Stimulated activated CD4-positive, alpha-beta T cell treated with anti-CD3 and anti-CD28 coated beads, Interleukin-4, amount 100 ng/mL, for 1 hour (primary cell): ENCODE measurements around the gene TGM2.
"Not testable (repeated sequence)": the region's sequence is repeated elsewhere in the genome, so short reads cannot be mapped to it uniquely, and the experiment has no call there.

Experiments used
- DNase-seq: peaks from one replicate; pipeline ENCODE4 v3.0.0-alpha.2; 2020

The TGM2 gene

DNA sequence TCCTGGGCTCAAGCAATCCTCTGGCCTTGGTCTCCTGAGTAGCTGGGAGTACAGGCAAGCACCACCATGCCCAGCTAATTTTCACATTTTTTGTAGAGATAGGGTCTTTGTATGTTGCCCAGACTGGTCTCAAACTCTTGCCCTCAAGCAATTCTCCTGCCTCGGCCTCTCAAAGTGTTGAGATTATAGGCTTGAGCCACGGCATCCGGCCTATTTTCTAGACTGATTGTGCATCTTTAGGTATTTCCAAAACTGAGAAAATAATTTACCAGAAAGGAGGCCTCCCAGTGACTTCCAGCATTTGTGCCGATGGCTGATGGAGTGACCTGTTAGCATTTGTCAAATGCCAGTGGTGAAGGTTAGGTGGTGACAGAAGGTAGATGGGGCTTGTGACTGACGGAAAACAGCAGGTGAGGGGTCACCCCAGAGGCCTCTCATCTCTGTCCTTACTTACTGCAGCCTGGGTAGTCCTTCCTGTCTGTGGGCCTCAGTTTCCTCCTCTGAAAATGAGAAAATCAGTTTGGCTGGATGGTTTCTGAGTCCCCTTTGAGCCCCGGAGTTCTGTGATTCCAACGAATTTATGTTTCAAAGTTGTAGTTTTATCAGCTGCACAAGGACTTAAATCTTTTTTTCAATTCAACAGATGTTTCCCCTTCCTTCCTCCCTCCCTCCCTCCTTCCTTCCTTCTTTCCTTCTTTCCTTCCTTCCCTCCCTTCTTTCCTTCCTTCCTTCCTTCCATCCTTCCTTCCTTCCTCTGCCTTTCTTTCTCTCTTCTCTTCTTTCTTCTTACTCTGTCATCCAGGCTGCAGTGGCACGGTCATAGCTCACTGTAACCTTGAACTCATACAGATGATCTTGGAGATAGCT is 53.5 kb downstream of the TGM2 start:
- DNase-seq: no peak

DNA sequence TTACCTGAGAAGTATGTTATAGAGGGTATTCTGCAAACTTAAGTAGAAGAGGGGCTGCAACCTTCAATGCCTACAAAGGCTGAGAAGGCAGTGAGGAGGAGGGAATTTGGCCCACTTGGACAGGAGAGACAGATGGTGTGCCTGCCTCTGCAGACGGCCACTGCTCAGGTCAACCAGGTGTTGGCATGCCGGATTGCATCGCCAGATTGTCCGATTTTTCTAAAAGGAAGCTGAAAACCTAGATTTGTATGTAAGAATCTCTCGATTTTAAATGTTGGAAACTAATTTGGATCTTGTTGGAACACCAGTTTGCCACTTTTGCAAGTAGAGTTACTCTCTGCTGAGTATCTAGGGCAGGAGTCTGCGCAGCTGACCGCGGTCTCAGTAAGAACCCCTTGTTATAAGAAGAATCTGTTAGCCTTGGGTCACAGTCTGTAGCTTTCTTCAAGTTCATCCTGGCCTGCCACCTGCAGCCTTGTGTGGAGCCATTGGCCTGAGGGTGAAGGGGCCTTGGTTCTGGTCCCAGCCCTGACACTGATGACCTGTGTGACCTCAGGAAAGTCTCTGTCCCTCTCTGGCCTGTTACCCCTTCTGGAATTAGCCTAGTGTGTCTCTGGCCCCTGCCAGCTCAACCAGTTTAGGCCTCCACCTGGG is 54.4 kb downstream of the TGM2 start:
- DNase-seq: no peak

DNA sequence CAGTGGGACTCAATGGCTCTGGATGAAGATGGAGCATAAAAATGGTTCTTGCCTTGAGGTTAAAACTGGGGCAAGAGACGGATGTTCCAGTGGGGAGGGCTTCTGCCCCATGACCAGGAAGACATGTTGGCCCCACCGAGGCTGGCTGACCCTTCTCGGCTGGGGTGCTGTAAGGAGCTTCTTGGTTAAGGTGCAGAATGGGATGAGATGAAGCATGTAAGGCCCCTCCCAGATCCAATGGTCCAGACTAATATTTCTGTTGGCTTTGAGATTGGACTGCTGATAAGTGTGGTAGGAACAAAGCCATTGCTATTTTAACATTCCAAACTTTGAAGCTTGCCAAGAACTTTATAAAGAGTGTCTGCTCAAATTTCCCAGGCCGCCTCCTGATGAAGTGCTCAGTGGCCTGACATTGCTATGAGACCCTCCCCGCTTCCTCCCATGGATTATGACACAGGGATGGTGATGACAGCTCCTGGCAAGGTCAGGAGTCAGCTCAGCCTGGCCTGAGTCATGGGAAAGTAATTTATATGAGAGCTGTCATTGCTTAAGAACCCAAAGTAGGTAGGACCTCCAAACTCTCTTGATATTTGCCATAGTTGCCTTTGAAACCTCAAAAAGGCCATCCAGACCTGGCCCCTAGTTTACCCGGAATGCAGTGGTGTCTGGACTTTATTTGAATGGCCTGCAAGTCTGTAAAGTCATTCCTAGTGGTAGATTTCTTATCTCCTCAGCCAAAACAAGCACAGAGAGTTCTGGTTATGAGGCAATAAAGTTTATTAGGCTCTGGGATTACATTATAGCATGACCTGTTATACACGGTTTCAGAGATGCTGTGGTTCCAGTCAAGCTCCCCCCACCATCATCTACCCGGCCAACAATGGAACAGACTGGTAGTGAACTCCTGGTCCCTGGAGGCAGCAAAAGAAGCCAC is 55.2 kb downstream of the TGM2 start:
- DNase-seq: no peak

DNA sequence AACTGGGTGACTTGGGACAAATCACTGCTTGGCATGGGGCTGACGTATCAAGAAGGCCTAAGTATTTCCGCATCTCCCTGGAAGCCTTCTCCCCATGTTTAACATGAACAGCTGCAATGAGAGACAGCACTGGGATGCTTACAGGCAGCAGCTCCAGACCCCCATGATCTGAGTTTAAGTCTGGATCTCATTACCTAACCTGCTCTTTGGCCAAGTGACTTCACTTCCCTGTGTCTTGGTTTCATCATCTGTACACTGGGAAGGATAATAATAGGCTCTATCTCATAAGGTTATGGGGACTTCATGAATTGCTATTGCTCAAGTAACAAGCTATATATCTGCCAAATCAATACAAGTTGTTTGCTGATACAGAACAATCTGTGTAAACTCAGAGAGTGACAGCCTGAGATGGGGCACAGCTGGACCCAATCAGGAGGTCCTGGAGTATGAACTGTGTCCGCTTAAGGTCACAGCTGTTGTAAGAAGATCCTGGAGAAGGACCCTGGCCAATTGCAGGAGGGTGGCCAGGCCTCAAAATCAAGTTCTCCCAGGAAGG is 56.0 kb downstream of the TGM2 start:
- no peak for DNase-seq

DNA sequence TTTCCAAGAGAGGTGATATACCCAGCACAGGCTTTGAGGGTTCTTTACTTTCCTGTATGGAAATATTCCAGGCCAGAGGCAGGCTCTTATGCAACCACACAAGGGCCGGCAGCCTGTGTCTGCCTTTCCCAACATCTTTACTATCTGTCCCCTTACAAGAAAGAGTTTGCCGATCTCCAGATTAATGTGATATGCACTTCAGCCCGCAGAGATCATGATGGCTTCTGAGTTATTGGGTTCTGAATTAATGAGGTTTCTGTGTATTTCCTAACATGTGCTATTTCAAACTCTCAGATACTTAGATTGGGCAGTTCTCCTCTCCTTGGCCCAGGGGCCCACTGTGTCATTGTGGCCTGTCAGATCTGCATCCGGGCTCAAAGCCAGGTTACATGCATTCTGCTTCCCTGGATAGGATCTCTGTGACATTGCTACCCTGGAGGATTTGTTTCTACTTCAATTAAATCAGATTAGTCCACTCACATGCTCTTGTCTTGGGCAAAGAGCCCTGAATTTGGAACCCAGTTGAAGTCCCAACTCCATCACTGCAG is 56.6 kb downstream of the TGM2 start:
- no peak for DNase-seq

DNA sequence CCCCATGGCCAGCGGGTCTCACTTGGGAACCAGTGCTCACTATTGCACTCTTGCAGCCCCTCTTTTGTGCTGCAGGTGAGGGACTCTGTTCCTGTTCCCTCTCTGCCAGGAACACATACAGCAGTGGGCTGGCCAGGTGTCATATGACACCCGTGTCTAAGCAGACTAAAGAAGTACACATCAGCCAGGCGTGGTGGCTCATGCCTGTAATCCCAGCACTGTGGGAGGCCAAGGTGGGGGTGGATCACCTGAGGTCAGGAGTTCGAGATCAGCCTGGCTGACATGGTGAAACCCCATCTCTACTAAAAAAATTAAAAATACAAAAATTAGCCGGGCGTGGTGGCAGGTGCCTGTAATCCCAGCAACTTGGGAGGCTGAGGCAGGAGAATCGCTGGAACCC is 57.2 kb downstream of the TGM2 start:
- DNase-seq: not testable (repeated sequence)

DNA sequence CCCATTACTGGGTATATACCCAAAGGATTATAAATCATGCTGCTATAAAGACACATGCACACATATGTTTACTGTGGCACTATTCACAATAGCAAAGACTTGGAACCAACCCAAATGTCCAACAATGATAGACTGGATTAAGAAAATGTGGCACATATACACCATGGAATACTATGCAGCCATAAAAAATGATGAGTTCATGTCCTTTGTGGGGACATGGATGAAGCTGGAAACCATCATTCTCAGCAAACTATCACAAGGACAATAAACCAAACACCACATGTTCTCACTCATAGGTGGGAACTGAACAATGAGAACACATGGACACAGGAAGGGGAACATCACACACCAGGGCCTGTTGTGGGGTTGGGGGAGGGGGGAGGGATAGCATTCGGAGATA is 57.7 kb downstream of the TGM2 start:
- not testable (repeated sequence) for DNase-seq

DNA sequence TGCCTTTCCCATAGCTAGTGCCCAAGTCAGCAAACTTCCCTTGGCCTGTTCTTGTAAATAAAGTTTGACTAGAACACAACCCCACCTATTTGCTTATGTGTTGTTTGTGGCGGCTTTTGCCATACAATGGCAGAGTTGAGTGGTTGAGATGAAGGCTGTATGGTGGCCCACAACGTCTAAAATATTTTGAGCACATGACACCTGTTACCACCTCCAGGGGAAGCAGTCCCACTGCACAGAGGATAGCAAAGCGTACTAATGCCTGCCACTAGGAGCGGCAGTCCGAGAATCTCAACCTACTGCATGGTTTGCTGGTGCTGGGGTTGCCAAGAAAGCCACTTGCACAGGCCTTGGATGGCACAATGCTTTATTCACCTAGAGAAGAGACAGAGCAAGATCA is 58.6 kb downstream of the TGM2 start:
- DNase-seq: no peak

DNA sequence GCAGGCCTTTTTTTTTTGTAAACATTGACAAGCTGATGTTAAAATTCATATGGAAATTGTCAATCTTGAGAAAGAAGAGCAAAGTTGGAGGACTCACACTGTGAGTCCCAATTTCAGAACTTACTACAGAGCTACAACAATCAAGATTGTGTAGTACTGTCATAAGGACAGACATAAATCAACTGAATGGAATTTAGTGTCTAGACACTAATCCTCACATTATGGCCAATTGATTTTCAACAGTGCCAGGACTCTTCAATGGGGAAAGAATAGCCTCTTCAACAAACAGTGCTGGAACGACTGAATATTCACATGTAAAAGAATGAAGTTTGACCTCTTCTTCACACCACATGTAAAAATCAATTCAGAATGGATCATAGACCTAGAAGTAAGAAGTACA is 60.8 kb downstream of the TGM2 start:
- no peak for DNase-seq

DNA sequence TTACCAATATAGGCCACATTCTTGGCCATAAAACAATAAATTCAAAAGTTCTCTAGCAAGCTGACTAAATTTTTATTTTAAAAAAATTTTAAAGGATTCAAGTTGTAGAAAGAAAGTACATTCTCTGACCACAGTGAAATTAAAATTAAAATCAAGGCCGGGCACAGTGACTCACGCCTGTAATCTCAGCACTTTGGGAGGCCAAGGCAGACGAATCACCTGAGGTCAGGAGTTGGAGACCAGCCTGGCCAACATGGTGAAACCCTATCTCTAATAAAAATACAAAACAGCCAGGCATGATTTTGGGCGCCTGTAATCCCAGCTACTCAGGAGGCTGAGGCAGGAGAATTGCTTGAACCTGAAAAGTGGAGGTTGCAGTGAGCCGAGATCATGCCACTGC is 62.9 kb downstream of the TGM2 start:
- not testable (repeated sequence) for DNase-seq

DNA sequence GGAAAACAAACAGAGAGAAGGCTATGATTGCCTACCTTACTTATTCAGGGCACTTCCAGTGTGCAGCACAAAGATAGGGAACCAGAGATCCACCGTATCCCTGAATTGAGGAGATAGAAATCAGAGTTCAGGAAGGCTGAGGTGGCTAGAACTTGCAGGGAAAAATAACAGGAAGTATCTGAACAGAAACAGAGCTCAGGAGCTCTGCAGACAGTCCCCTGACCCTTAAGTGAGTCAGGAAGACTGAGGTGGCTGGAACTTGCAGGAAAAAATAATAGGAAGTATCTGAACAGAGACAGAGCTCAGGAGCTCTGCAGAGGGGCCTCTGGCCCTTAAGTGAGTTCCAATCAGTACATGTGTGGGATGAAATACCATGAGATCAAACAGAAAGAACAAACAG is 66.1 kb downstream of the TGM2 start:
- no peak for DNase-seq

DNA sequence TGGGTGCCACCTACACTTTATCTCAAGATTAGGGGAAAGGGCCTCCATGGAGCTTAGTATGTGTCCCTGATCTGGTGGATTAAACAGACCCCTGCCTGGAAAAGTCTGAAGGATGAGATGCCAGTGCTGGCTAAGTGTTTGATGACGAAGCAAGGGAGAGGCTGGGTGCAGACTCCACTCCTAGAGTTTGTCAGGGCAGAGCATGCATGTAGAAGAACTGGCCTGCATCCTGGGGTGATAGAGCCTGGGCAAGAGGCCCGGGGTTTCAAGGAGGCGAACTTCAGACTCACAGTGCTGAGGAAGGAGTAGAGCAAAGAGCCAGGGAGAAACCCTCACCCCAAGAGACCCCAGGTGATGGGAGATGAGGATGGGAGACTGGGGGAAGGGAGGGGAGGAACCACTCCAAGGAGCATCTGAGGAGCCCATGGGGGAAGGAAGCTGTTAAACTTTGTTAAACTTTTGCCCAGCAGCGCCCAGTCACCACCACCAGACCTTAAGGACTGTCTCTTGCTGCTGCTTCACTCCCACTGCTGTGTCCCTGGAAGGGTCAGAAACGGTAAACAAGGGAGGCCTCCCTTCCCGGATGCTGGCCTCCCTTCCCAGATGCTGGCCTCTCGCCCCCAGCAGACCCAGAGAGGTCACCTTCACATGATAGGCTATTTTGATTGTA is 69.9 kb downstream of the TGM2 start:
- DNase-seq: no peak

DNA sequence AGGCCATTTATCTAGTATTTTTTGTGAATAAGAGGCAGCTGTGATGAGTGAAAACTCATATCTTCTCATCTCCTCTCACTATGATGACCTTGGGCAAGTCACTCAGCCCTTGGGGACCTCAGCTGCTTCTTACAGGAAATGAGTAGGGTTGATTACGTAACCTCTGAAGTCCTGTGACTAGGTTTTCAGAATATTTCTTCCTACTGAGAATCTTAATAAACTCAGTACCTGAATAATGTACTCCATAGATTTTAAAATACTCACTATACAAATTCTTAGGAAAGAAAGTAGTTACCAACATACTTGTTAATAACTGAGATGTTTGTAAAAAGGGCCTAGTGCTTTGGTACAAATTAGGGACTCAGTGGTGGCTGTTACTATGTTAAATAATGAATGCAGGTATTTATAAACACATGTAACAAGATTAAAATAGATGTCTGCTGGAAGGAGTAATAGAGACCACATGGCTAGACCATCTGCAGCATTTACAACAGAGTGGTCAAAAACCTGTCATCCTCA is 70.6 kb downstream of the TGM2 start:
- no peak for DNase-seq

DNA sequence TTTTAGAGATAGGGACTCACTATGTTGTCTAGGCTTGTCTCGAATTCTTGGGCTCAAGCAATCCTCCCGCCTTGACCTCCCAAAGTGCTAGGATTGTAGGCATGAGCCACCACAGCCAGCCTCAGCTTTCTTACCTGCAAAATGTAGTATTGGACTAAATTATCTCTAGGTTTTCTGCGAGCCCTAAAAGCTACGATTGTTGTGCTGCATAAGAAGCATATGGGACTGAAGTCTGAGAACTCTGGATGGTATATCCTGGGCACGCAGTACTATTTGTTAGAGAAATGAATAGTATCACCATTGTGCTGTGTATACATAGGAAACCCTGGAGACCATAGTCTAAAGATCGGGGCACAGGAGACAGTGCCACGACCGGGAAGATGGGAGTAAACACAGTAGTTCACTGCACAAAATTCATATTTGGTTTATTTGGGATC is 71.4 kb downstream of the TGM2 start:
- DNase-seq: no peak

DNA sequence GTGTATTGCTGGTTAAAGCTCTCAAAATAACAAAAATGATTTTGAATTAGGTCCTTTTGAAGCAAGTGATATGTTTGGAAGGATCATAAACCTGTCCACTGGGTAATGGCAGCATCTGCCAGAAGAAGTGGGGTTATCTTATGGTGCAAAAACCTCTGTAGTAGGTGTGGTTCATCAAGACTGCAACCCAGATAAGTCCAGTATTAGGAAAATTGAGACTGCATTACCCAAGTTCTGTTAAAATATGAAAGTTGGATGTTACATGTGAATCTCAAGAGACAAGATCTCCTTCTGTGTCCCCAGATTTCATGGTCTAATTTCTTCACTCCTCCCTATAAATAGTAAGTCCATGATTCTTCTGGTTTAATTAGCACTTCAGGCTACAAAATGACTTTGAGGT is 72.2 kb downstream of the TGM2 start:
- DNase-seq: no peak

DNA sequence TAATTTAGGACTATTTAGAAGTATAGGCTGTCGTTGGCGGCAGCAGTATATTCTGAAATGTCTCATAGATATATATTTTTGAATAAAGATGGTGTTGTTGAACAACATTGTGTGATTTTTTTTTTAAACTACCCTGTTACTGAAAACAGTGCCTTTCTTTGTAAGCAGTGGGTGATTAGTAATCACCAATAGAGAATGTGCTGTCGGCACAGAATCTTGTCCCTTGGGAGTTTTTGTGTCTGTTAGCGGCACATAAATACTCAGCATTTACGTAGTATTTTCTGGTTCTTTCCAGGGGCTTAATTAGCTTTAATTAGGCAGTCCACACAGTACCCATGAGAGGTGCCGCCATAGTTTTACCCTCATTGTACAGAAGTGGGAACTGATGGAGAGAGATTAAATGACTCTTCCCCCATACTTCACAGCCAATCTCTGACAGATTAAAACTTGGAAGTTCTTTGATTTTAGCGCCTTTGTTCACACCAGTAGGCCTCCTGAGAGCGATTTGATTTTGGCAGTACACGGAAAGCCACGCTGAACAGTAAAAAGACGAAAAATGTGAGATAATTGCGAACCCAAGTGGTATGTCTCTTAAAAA is 72.7 kb downstream of the TGM2 start:
- no peak for DNase-seq

DNA sequence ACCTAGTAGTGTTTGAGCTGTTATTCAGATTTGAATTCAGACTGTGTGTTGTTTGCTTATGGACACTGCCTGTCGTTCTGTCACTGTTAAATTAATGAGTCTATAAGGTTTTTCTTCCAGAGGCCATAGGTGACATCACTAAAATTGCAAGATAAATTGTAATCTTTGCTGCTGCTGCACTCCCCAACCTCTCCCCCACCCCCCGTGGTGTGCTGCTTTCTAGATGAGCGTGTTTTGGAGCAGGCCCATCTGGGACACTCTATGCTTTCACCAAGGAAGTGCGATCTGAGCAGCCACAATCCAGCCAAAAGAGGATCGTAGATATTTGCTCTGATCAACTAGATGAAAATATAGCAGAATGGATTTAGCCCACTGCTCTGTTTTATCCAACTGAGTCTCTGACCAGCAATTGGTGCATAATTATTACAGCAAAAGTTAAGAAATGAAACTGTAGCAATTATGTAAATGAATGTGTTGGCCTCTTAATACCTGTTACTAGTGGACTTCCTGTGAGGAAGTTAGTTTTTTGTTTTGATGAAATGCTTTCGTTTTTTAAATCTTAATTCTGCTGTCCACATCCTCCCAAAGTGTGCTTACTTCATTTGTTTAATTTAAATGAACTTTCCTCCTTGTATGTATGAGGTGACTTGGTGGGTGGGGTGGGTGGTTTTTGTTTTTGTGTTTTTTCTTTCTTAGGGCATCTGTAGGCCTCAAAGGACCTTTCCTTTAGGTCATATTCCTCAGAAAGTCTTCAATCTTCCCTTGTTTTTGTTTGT is 73.4 kb downstream of the TGM2 start:
- no peak for DNase-seq

DNA sequence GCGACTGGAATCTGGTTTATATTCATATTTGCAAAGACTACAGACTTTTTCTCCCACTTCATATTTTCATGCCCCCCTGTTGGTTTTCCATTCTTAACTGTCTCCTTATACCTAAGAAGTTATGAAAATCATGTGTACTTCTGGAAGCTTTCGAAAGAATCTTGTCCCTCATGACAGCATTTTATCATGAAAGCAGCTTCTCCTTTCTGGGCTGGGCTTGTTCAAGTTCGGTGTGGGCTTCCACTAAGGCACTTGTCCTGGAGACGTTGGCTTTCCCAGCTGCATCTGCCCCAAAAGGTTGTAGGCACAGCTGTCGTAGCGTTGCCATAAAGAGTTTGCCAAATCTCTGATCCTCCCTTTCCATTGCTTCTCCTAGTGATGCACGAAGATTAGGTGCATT is 75.0 kb downstream of the TGM2 start:
- no peak for DNase-seq

DNA sequence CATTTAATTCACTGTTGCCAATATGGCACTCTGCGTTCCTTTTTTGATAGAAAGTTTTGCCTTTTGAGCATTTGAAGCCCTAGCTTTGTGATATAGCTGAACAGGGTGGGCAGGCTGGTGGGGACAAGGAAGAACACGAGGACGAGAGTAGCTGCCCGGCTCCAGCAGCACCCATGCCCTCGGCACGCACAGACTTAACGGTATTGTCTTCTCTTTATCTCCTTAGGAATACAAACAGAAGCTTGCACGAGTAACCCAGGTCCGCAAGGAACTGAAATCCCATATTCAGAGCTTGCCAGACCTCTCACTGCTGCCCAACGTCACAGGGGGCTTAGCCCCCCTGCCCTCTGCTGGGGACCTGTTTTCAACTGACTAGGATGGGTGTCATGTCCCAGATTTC is 75.6 kb downstream of the TGM2 start:
- DNase-seq: no peak

DNA sequence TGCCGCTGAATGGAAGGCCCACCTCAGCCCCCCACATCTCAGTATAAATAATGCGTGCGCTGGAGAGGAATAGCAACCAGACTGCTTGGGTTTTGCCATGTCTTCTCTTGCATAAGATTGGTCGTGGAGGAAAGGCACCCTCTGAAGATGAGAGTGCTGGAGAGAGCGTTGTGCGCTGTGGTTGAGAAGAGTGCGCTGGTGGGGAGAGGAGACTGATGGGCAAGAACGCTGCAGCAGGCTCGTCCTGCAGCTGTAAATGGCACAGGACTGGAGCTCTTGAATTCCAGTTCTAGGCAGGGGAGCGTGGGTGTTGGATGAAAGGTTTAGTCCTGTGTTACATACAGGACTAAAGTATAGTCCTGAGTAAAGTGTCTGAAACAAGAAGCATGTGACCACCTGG is 80.0 kb downstream of the TGM2 start:
- DNase-seq: no peak
